HG02943 (cell line): ENCODE results near the gene MCEE.
A peak's percentile ranks its signal among the peaks of the same experiment; 100 is the strongest.
"Not testable (repeated sequence)": the region's sequence is repeated elsewhere in the genome, so short reads cannot be mapped to it uniquely, and the experiment has no call there.

Source experiments
- ATAC-seq: cut with Tn5 transposase; IDR thresholded peaks from one replicate; pipeline ENCODE4 v1.9.1; 2021; ENCODE audit warnings: mild to moderate bottlenecking, low read depth, moderate library complexity; ENCODE audit not compliant: unreplicated experiment

MCEE gene

GRCh38 chr2:71129114-71129901, 721 bp downstream of the MCEE start:
- ATAC-seq: peak; percentile 2

- no peak for ATAC-seq
These were observed 3.1 kb downstream of the MCEE start for GRCh38 chr2:71126957-71127356.

GRCh38 chr2:71125506-71126294, 4.3 kb downstream of the MCEE start:
- ATAC-seq: no peak

GRCh38 chr2:71122387-71123298, 7.4 kb downstream of the MCEE start:
- ATAC-seq: no peak

GRCh38 chr2:71121479-71121878, 8.6 kb downstream of the MCEE start:
- no peak for ATAC-seq

DNA sequence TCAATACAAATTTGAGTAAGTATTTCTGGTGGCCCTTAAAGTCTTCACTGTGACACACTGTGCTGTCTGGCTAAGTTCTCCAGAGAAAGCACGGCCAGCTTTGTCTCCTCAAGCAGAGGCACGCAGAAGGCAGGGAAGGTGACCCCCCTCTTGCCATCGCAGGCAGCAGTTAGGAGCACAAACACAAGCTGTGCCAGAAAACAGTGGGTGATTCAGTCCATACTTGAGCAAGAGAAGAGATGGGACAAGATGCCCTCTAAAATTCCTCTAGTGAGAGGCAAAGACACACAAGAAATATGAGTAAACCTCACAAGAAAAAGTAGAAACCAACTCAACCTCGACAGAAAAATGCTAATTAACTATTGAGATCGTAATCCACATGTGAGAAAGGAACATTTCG, 9.8 kb downstream of the MCEE start:
- ATAC-seq: no peak

DNA sequence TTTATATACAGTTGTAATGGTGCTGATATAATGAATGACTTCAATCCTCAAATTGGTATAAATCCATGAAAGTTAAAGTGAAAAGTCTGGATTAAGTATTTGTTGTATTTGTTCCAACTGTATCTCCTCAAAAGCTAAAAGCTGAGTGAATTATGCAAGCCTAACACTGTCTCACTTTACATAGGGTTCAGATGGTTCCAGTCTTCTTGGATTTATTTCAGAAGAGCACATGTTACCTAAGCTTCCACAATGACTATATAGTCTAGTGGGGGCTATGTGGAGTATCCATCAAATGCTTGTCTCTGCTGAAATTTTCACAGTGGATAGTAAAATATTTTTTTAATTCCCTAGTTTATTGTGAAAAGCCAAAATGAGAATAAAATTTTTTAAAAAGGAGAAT, 13.0 kb downstream of the MCEE start:
- ATAC-seq: no peak

- ATAC-seq: no peak
These were observed 16.2 kb downstream of the MCEE start for GRCh38 chr2:71113843-71114242.

GRCh38 chr2:71108091-71108490, 21.9 kb downstream of the MCEE start:
- ATAC-seq: no peak

GRCh38 chr2:71106463-71106862, 23.6 kb downstream of the MCEE start:
- ATAC-seq: not testable (repeated sequence)

DNA sequence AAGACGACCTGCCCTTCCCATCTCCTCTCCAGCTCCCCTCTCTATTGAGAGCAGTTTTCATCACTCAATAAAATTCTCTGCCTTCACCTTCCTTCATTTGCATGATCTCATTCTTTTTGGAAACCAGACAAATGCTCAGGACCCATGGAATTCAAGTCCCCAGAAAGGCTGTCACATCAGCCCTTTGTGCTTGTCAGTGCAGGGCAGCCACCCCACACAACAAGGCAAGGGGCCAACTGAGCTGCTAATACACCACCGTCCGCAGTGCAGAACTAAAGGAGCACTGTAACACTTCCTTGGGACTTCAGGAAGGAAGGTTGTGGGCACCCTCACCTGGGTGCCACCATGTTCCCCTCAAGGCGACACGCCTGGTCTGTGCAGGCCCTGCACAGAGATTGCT, 26.2 kb downstream of the MCEE start:
- ATAC-seq: no peak

GRCh38 chr2:71102981-71103681, 26.9 kb downstream of the MCEE start:
- no peak for ATAC-seq

- ATAC-seq: no peak
These were observed 28.4 kb downstream of the MCEE start for GRCh38 chr2:71101656-71102055.

DNA sequence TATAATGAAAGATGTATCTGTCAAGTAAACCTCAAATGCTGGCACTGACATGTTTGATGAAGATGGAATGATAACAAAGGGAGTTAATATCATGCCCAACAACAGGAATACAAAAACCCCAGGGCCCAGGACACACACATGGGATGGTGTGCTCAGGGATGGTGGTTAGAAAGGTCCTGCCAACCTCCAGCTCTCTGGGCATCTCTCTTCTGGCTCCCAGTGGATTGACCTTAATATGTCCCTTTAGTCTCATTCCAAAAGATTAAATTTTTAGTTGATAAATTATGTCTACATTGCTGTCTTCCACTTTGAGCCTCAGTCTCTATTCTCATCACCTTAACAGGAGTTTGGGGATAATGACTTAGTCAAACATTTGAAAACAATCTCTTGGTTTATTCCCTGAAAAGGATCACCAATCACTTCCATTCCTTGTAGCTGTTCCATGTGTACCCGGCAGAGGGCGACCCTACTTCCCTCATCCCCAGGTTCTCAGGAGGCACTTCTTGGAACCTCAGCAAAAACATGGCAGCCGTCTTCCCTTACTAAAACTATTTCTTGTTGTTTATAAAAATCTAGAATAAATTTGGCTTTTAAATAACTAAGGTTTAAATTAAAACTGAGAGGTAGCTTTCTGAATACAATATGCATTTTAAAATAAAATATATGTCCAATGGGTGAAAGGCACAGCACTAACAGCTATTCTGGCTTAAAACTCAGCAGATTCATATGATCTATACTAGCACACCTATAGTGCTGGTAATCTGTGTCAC, 29.6 kb downstream of the MCEE start:
- ATAC-seq: no peak

- not testable (repeated sequence) for ATAC-seq
These were observed 37.4 kb downstream of the MCEE start for GRCh38 chr2:71092491-71093260.

DNA sequence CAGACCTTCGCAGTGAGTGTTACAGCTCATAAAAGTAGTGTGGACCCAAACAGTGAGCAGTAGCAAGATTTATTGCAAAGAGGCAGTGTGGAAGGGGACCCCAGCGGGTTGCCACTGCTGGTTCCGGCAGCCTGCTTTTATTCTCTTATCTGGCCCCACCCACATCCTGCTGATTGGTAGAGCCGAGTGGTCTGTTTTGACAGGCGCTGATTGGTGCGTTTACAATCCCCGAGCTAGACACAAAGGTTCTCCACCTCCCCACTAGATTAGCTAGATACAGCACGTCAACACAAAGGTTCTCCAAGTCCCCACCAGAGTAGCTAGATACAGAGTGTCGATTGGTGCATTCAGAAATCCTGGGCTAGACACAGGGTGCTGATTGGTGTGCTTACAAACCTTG, 38.2 kb downstream of the MCEE start:
- ATAC-seq: not testable (repeated sequence)

DNA sequence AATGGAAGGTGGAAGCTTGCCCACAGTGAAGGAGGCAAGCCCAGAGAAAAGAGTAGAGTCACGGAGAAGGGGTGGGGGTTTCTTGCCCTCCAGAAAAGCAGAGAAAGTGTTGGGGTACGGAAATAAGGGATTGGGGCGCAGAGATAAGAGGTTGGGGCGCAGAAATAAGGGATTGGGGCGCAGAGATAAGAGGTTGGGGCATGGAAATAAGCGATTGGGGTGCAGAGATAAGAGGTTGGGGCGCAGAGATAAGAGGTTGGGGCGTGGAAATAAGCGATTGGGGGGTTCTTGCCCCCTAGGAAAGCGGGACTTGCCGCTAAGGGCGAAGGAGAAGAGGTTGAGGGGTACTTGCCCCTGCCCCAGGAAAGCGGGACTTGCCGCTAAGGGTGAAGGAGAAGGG, 40.6 kb downstream of the MCEE start:
- ATAC-seq: not testable (repeated sequence)

DNA sequence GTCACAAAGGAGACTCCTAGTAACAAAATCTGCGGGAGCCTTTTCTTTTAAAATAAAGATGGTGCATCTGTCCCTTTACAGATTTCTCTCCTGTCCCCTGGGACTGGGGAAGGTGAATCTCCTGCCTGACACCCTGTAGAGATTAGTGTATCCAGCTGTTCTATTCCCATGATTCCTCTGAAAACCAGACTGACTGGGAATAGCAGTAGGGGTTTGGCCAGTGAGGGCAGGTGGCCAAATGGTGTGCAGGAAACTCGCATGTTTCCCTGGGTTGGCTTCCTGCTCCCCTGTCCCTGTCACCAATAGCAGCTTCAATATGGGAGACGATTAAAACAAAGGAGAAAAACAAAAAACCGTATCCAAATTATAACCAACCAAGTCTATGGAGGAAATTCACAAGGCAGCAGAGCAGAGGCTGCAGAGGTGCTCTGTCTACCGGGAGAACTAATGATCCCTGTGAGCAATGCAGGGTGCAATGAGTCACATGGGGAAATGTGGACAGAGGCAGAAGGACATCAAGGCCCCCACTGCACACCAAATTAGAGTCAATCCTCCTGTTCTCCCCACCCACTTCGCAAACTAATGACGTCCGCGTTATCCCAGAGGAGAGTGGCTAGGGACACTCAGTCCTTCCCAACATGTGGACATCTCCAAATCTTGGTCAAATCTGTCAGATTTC, 44.6 kb downstream of the MCEE start:
- ATAC-seq: not testable (repeated sequence)
